Stomach (tissue), 9 donors: Measurements from ENCODE around the gene CAMK2A. TPM values are rescaled to one million over a fixed set of nuclear protein-coding genes. Genes with fewer than 3 reads are reported as not detected.

Source experiments
- DNase-seq, 2 donors: peaks; one replicate each; pipeline versions ENCODE4 v3.0.0 to v3.0.0-alpha.2; 2013 to 2019
- H3K27ac ChIP-seq, 5 donors: fragments of 200-600 bp in 4 of 5; sonication (generic) in 4 of 5; one replicate each; pipeline ENCODE4 v1.5.1; 2013 to 2019; ENCODE audit warnings: mild to moderate bottlenecking in 1 of 5, moderate library complexity in 1 of 5
- H3K27me3 ChIP-seq, 3 donors: fragments of 200-600 bp; sonication (generic); one replicate each; pipeline ENCODE4 v1.5.1; 2017 to 2019; ENCODE audit warnings: mixed run types in 1 of 3
- H3K36me3 ChIP-seq, 4 donors: fragments of 200-600 bp; sonication (generic); 1 replicate in 3 of 4; 2 replicates in 1 of 4; pipeline ENCODE4 v1.5.1; 2016 to 2019
- H3K4me1 ChIP-seq, 4 donors: fragments of 200-600 bp; sonication (generic); one replicate each; pipeline ENCODE4 v1.5.1; 2016 to 2019
- H3K4me3 ChIP-seq, 4 donors: fragments of 200-600 bp; sonication (generic) in 3 of 4; one replicate each; pipeline ENCODE4 v1.5.1; 2016 to 2019; ENCODE audit warnings: mild to moderate bottlenecking in 1 of 4
- H3K9me3 ChIP-seq, 4 donors: fragments of 200-600 bp; sonication (generic); one replicate each; pipeline ENCODE4 v1.5.1; 2016 to 2019
- EP300 ChIP-seq: sonication (generic); formaldehyde crosslinking; IDR thresholded peaks from one replicate; pipeline ENCODE4 v1.6.1; 2017; ENCODE audit warnings: antibody characterized with exemption
- POLR2A ChIP-seq, 4 donors: fragments of 450-650 bp; IDR thresholded peaks; one replicate each; pipeline ENCODE4 v1.6.1; 2016; ENCODE audit warnings: antibody characterized with exemption in 4 of 4, control low read depth in 2 of 4, mild to moderate bottlenecking in 1 of 4, moderate library complexity in 1 of 4
- POLR2AphosphoS5 ChIP-seq, 3 donors: sonication (generic); formaldehyde crosslinking; IDR thresholded peaks; one replicate each; pipeline ENCODE4 v1.6.1; 2016; ENCODE audit warnings: antibody characterized with exemption in 3 of 3
- WGBS, 5 donors: extraction: QIAGEN DNeasy Blood & Tissue Kit in 3 of 5; methylation state at CpG; one replicate each; pipeline versions ENCODE4 v1.1.5 to v1.1.7; 2013 to 2018; 5-methylcytosine and 5-hydroxymethylcytosine counted together
- intact Hi-C: fragments of 100-400 bp; cut with DNase I; formaldehyde crosslinking; loops from one replicate; pipeline ENCODE4 v1.15.1; 2023; ENCODE audit warnings: low total_unique reads
- polyA plus RNA-seq, 3 donors: library from polyadenylated mRNA; stranded (reverse); fragments of 200-250 nt; gene quantifications; one replicate each; pipeline ENCODE4 v1.2.3, GENCODE V29; 2013
- total RNA-seq, 5 donors: library from RNA; depleted of rRNA; stranded (reverse); fragments of >200 nt; gene quantifications; one replicate each; pipeline versions ENCODE4 v1.1.0 to v1.2.3, GENCODE V29; 2014 to 2016
- TF ChIP-seq, protein P1 (sequence below), 7 experiments: fragments of 450-650 bp in 4 of 7; fragments of 200-600 bp in 3 of 7; sonication (generic) in 3 of 7; IDR thresholded peaks; one replicate each; pipeline ENCODE4 v1.5.1; 2016 to 2019; ENCODE audit warnings: antibody characterized with exemption in 7 of 7, control low read depth in 2 of 7, mild to moderate bottlenecking in 1 of 7
- donor health status: healthy with polysubstance abuse.
- donor health status: Bipolar disorder and iron deficiency.
- donor health status: healthy.

The CAMK2A gene
- total and polyA plus RNA-seq, 8 donors, result 0.06 to 18.3 (median 0.63) TPM; not detected in 2

DNA sequence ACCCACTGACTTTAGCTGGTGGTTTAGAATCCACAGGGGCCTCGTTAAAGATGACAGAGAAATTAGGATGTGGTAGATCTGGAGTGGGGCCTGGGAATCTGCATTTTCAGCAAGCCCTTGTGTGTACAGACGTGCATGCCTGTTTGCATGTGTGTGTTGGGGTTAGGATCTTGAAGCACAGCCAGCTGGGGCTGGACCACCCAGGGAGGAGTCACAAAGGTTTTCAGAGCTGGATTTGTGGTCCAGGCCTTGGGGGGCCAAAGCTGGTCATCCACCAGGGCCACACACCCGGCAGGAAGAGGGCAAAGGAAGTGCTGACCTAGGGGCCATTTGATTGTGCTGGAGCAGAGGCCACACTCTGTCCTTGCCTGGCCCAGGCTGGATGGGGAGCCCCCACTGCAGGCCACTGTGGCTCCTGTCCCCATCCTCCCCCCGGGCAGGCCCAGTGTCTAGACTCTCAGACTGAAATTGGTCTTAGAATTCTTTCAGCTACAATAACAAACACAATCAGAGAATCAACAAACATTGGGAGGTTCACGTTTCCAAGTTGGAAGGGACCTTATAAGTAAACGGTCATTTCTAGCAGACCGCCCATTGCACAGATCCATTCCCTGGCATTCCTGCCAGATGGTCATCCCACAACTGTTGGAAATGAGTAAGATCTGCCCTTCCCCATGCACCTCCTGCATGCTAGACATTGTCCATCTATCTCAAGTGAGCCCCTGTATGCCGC, 112.7 kb downstream of the CAMK2A start:
- peaks cover 0 to 25% (median 9%) of the 10 kb centered on the region in 4 donors for H3K4me1 ChIP-seq
- H3K36me3 ChIP-seq, result no peaks in the 10 kb centered on the region
- peaks cover 0 to 4% (median 0%) of the 10 kb centered on the region in 3 donors for H3K27me3 ChIP-seq
- no peak overlapping the region for H3K4me3 ChIP-seq
- DNase-seq, result no peak
- 58 to 66% (median 63%) methylated on average over 8 of the region's 8 CpGs for WGBS, 5 donors
- no peak for TF ChIP-seq POLR2A (IDR thresholded peaks at IDR 0.05)
- H3K9me3 ChIP-seq, result no peaks in the 10 kb centered on the region
- H3K27ac ChIP-seq, result no peak overlapping the region
- intact Hi-C loops, result no loop called here

DNA sequence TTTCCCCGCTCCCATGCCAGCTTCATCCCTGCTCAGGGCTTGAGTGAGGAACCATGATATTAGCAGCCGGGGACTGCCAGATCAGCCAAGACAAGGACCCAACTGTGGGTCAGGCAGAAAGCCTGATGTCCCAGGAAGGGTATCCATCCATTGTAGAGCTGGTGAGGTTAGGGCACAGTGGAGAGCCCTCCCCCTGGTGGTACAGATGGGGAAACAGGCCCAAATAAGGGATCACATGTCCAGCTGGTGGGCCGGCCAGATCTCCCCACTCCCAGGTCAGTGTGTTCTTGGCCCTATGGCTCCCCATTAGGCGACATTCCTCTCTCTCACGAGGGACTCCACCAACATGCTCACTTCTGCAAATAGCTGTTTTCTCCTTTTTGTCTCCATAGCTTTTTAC, 114.0 kb downstream of the CAMK2A start:
- TF ChIP-seq, protein P1, sequence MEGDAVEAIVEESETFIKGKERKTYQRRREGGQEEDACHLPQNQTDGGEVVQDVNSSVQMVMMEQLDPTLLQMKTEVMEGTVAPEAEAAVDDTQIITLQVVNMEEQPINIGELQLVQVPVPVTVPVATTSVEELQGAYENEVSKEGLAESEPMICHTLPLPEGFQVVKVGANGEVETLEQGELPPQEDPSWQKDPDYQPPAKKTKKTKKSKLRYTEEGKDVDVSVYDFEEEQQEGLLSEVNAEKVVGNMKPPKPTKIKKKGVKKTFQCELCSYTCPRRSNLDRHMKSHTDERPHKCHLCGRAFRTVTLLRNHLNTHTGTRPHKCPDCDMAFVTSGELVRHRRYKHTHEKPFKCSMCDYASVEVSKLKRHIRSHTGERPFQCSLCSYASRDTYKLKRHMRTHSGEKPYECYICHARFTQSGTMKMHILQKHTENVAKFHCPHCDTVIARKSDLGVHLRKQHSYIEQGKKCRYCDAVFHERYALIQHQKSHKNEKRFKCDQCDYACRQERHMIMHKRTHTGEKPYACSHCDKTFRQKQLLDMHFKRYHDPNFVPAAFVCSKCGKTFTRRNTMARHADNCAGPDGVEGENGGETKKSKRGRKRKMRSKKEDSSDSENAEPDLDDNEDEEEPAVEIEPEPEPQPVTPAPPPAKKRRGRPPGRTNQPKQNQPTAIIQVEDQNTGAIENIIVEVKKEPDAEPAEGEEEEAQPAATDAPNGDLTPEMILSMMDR (IDR thresholded peaks at IDR 0.05), result peak in 2 of 7 experiments; percentile 22 to 23
- no peak for TF ChIP-seq POLR2AphosphoS5 (IDR thresholded peaks at IDR 0.05)
- H3K4me1 ChIP-seq, result peaks cover 0 to 12% (median 2%) of the 10 kb centered on the region in 4 donors
- H3K27ac ChIP-seq, result no peak overlapping the region
- intact Hi-C loops, result no loop called here
- no peaks in the 10 kb centered on the region for H3K9me3 ChIP-seq
- WGBS, 5 donors, result 69 to 79% (median 75%) methylated on average over 5 of the region's 5 CpGs
- peaks cover 0 to 6% (median 4%) of the 10 kb centered on the region in 3 donors for H3K27me3 ChIP-seq
- no peak for DNase-seq
- H3K36me3 ChIP-seq, result no peaks in the 10 kb centered on the region
- H3K4me3 ChIP-seq, result no peak overlapping the region

DNA sequence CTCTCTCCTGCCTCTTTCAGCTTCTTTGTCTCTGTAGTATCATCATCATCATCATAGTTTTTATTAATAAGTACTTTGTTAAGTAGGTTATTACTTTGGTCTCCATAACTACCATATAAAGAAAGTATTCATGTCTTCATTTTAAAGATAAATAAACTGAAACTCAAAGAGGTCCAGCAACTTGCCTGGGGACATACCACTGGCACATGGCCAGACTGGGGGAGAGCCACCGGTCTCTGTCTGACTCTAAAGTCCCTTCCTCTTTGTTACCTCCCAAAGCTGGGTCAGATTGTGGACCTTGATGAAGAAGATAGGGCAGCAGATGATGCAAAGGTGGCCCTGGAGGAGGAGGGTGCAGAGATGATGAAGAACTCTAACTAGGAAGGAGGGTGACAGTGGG, 114.5 kb downstream of the CAMK2A start:
- Histone ChIP-seq H3K36me3 (no peaks in the 10 kb centered on the region), H3K27ac (no peak overlapping the region)
- TF ChIP-seq EP300 (no peak), POLR2A (IDR thresholded peaks at IDR 0.05) (no peak), POLR2AphosphoS5 (IDR thresholded peaks at IDR 0.05) (no peak)
- TF ChIP-seq, protein P1 (IDR thresholded peaks at IDR 0.05), result no peak

DNA sequence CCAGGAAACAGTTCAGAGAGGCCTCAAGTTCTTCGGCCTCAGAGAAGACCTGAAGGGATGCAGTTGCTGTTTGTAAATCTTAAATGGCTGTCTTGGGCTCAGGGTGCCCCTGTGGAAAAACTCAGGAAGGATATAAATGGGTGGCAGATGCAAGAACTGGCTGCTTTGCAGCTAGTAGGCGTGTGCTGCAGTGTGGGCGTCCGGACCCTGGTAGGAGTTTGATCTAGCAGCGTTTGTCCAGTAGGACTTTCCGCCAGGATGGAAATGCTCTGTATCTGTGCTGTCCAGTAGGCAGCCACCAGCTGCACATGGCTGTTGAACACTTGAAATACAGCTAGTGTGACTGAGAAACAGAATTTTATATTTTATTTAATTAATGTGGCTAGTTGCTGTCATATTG, 115.3 kb downstream of the CAMK2A start:
- Histone ChIP-seq H3K4me1 (no peaks in the 10 kb centered on the region), H3K27ac (no peak overlapping the region), H3K36me3 (no peaks in the 10 kb centered on the region), H3K4me3 (no peak overlapping the region), H3K9me3 (no peaks in the 10 kb centered on the region), H3K27me3 (peaks cover 0 to 19% (median 4%) of the 10 kb centered on the region in 3 donors)
- intact Hi-C loops, result no loop called here
- DNase-seq, result no peak
- TF ChIP-seq POLR2A (IDR thresholded peaks at IDR 0.05) (no peak), EP300 (no peak), POLR2AphosphoS5 (IDR thresholded peaks at IDR 0.05) (no peak)
- TF ChIP-seq, protein P1 (IDR thresholded peaks at IDR 0.05), result no peak
- WGBS, 5 donors, result 83 to 91% (median 87%) methylated on average over 6 of the region's 6 CpGs

More for the DNA sequence above, 114.5 kb downstream of the CAMK2A start:
- Histone ChIP-seq H3K4me3 (no peak overlapping the region), H3K9me3 (no peaks in the 10 kb centered on the region), H3K4me1 (peaks cover 0 to 7% (median 0%) of the 10 kb centered on the region in 4 donors), H3K27me3 (peaks cover 0 to 11% (median 4%) of the 10 kb centered on the region in 3 donors)
- 55 to 75% (median 64%) methylated on average over 1 of the region's 1 CpG for WGBS, 5 donors
- intact Hi-C loops, result no loop called here
- DNase-seq, result no peak

DNA sequence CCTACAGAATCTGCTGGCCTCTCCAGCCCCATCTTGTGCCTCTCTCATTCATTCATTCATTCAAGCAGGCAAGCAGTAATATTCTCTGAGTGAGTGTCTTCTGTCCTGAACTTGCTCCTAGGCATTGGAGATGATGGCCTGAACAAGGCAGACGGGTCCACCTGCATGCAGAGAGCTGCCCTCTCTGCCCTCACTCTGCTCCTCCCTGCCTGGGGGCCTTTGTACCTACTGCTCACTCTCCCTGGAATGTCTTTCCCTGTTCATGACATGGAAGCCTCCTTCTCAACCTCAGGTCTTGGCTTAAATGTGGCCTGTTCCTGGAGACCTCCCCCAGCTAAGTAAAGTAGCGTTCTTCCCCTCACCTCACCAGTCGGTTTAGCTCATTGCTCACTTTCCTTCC, 116.4 kb downstream of the CAMK2A start:
- WGBS, 5 donors, result 51 to 68% (median 64%) methylated on average over 3 of the region's 3 CpGs
- TF ChIP-seq, protein P1 (IDR thresholded peaks at IDR 0.05), result no peak
- TF ChIP-seq EP300 (no peak), POLR2A (IDR thresholded peaks at IDR 0.05) (no peak), POLR2AphosphoS5 (IDR thresholded peaks at IDR 0.05) (no peak)
- H3K27ac ChIP-seq, result no peak overlapping the region
- no peaks in the 10 kb centered on the region for H3K9me3 ChIP-seq
- no peak for DNase-seq
- no peak overlapping the region for H3K4me3 ChIP-seq
- intact Hi-C loops, result no loop called here
- H3K4me1 ChIP-seq, result no peaks in the 10 kb centered on the region
- peaks cover 0 to 29% (median 4%) of the 10 kb centered on the region in 3 donors for H3K27me3 ChIP-seq
- H3K36me3 ChIP-seq, result no peaks in the 10 kb centered on the region
